Neutrophil (primary cell): ENCODE data around the gene TTC7B.

Experiments
- H3K27ac ChIP-seq: fragments of 200-600 bp; sonication (generic); 2 replicates; pipeline ENCODE4 v1.5.1; 2016; ENCODE audit warnings: mild to moderate bottlenecking, moderate library complexity
- H3K27me3 ChIP-seq: fragments of 200-600 bp; sonication (generic); 2 replicates; pipeline ENCODE4 v1.6.0; 2016; ENCODE audit warnings: mild to moderate bottlenecking
- H3K36me3 ChIP-seq: fragments of 200-600 bp; sonication (generic); 2 replicates; pipeline ENCODE4 v1.5.1; 2017
- H3K4me1 ChIP-seq, 2 experiments: fragments of 200-600 bp in 1 of 2; sonication (generic) in 1 of 2; 1 replicate in 1 of 2; 2 replicates in 1 of 2; pipeline versions ENCODE4 v1.5.1 to v1.6.1; 2013 to 2016; ENCODE audit warnings: low read depth in 1 of 2, low read length in 1 of 2, mild to moderate bottlenecking in 1 of 2, moderate library complexity in 1 of 2; ENCODE audit not compliant: control insufficient read depth in 1 of 2, insufficient read depth in 1 of 2
- H3K4me3 ChIP-seq, 2 experiments: fragments of 200-600 bp in 1 of 2; sonication (generic) in 1 of 2; 1 replicate in 1 of 2; 2 replicates in 1 of 2; pipeline ENCODE4 v1.5.1; 2013 to 2016; ENCODE audit warnings: low read depth in 1 of 2, low read length in 1 of 2, mild to moderate bottlenecking in 1 of 2, moderate library complexity in 1 of 2
- H3K9me3 ChIP-seq: fragments of 200-600 bp; sonication (generic); 2 replicates; pipeline ENCODE4 v1.5.1; 2016
- CTCF ChIP-seq: fragments of 200-600 bp; sonication (generic); IDR thresholded peaks from 2 replicates; pipeline ENCODE4 v1.5.1; 2016; ENCODE audit warnings: antibody characterized with exemption

The TTC7B gene

GRCh38 chr14:90788031-90788430 lies 28.2 kb downstream of the TTC7B start:
- H3K4me1 ChIP-seq, result peaks cover 5 to 6% of the 10 kb centered on the region in 2 experiments
- H3K36me3 ChIP-seq, result no peaks in the 10 kb centered on the region
- H3K27ac ChIP-seq, result no peak overlapping the region
- H3K4me3 ChIP-seq, result no peak overlapping the region
- no peaks in the 10 kb centered on the region for H3K27me3 ChIP-seq
- no peak for TF ChIP-seq CTCF
- no peaks in the 10 kb centered on the region for H3K9me3 ChIP-seq

- H3K36me3 ChIP-seq, result peaks cover 6% of the 10 kb centered on the region
- no peak for TF ChIP-seq CTCF
- no peak overlapping the region for H3K27ac ChIP-seq
- no peaks in the 10 kb centered on the region for H3K27me3 ChIP-seq
- H3K9me3 ChIP-seq, result no peaks in the 10 kb centered on the region
- H3K4me3 ChIP-seq, result no peak overlapping the region
- H3K4me1 ChIP-seq, result peaks cover 5 to 6% of the 10 kb centered on the region in 2 experiments
Measured at GRCh38 chr14:90785876-90786450, 30.3 kb downstream of the TTC7B start.

- Histone ChIP-seq H3K36me3 (peaks cover 11% of the 10 kb centered on the region), H3K4me1 (peaks cover 5 to 6% of the 10 kb centered on the region in 2 experiments), H3K4me3 (no peak overlapping the region), H3K9me3 (no peaks in the 10 kb centered on the region), H3K27me3 (no peaks in the 10 kb centered on the region), H3K27ac (no peak overlapping the region)
- TF ChIP-seq CTCF, result no peak
Measured at GRCh38 chr14:90785471-90785870, 30.8 kb downstream of the TTC7B start.

- Histone ChIP-seq H3K9me3 (no peaks in the 10 kb centered on the region), H3K27me3 (no peaks in the 10 kb centered on the region), H3K27ac (no peak overlapping the region), H3K4me3 (no peak overlapping the region), H3K4me1 (peaks cover 5 to 6% of the 10 kb centered on the region in 2 experiments), H3K36me3 (peaks cover 16% of the 10 kb centered on the region)
- TF ChIP-seq CTCF, result no peak
Measured at GRCh38 chr14:90784621-90785270, 31.5 kb downstream of the TTC7B start.

- H3K36me3 ChIP-seq, result peaks cover 19% of the 10 kb centered on the region
- H3K4me3 ChIP-seq, result no peak overlapping the region
- no peaks in the 10 kb centered on the region for H3K9me3 ChIP-seq
- no peak overlapping the region for H3K27ac ChIP-seq
- no peak for TF ChIP-seq CTCF
- no peaks in the 10 kb centered on the region for H3K27me3 ChIP-seq
- peaks cover 5% of the 10 kb centered on the region in 2 experiments for H3K4me1 ChIP-seq
Measured at GRCh38 chr14:90783344-90783743, 32.9 kb downstream of the TTC7B start.
